Measurements from ENCODE around the gene RCAN1. TPM values are rescaled to one million over a fixed set of nuclear protein-coding genes. Genes with fewer than 3 reads are reported as not detected.

The RCAN1 gene
- total RNA-seq, 1 experiment from 2014 or later: 5.4 TPM

DNA sequence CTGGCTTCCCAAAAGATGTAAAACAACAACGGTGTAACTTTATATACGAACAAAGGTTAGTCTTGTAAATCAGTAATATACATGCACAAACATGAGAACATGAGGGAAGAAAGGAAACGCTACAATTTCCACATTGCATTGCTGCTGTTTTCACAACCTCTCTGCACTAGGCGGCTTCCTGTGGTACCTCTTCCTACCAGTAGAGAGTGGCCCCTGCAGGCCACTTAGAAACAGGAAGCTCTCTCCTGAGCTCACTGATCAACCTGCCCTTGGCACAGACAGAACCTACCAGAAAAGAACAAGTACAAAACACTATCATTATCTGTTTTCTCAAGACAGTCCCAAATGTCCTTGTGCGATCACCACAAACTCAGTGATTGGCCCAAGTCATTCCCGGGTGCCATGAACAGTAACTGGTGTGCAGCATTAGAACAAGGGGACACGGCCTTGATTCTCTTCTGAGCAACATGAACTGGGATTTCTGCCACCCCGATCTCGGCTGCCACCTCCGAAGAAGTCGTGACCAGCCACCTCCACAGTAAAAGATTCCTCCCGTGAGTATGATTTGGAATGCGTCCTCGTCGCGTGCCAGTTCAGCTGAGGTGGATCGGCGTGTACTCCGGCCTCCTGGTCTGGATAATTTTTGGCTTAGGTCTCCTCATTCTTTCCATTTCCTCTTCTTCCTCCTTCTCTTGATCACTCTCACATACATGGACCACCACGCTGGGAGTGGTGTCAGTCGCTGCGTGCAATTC, 97.2 kb downstream of the RCAN1 start:
- BruUV-seq (replicated peaks): no TSS peak
- H3K36me3 ChIP-seq (ENCODE audit: insufficient read depth, low read length, poor library complexity, severe bottlenecking): no peaks in the 10 kb centered on the region

DNA sequence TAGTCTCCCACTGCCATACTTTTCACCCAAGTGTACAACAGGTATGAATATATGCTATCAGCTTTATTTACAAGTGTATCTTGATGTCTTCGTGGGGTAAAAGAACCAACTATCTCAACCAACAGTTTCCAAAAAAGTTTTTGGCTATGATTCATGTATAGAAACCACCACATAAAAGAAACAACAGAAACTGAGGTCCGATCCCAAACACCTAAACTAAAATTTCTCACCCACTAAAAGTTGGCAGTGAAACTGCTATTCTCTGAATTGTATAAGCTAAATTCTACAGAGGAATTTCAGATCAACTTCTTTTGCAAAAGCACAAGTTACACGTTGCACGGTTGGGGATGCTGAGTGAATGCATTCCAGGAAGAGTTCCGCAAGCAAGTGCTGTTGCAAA, 97.9 kb downstream of the RCAN1 start:
- H3K36me3 ChIP-seq (ENCODE audit: insufficient read depth, low read length, poor library complexity, severe bottlenecking): no peaks in the 10 kb centered on the region
- no peak for DNase-seq (ENCODE audit: low spot score)
- POLR2A ChIA-PET (ENCODE audit: low non-redundant PET): interaction anchor here (0.6 kb wide), 1 partner anchor 9 kb away, joined by 4 read pairs; no protein-coding TSS in a partner anchor
- TF ChIP-seq, protein P1, sequence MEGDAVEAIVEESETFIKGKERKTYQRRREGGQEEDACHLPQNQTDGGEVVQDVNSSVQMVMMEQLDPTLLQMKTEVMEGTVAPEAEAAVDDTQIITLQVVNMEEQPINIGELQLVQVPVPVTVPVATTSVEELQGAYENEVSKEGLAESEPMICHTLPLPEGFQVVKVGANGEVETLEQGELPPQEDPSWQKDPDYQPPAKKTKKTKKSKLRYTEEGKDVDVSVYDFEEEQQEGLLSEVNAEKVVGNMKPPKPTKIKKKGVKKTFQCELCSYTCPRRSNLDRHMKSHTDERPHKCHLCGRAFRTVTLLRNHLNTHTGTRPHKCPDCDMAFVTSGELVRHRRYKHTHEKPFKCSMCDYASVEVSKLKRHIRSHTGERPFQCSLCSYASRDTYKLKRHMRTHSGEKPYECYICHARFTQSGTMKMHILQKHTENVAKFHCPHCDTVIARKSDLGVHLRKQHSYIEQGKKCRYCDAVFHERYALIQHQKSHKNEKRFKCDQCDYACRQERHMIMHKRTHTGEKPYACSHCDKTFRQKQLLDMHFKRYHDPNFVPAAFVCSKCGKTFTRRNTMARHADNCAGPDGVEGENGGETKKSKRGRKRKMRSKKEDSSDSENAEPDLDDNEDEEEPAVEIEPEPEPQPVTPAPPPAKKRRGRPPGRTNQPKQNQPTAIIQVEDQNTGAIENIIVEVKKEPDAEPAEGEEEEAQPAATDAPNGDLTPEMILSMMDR (conservative IDR thresholded peaks at IDR 0.05; ENCODE audit: low read depth, low read length): no peak
- TF ChIP-seq EZH2 (IDR thresholded peaks at IDR 0.05; ENCODE audit: borderline replicate concordance, low read depth, low read length, poor library complexity, severe bottlenecking): no peak
- no peaks in the 10 kb centered on the region for H3K9me3 ChIP-seq (ENCODE audit: low read depth, low read length, poor library complexity, severe bottlenecking)
- no peaks in the 10 kb centered on the region for H3K27me3 ChIP-seq (replicated peaks; ENCODE audit: insufficient read depth, low read depth, low read length, poor library complexity)
- no peak overlapping the region for H3K27ac ChIP-seq (ENCODE audit: low read depth, low read length, poor library complexity, severe bottlenecking)
- BruUV-seq (replicated peaks): no TSS peak
- intact Hi-C loops (cut with micrococcal nuclease; ENCODE audit: unreplicated experiment): no loop called here
- no peaks in the 10 kb centered on the region for H3K4me1 ChIP-seq (ENCODE audit: insufficient read depth, low read length, poor library complexity, severe bottlenecking)
- CTCF ChIA-PET: interaction anchor here (0.7 kb wide), 1 partner anchor 621 kb away, joined by 3 read pairs; no protein-coding TSS in a partner anchor
- no peak overlapping the region for H3K4me3 ChIP-seq (ENCODE audit: low read depth, low read length, poor library complexity, severe bottlenecking)

More for the DNA sequence above, 97.2 kb downstream of the RCAN1 start:
- Histone ChIP-seq H3K4me1 (ENCODE audit: insufficient read depth, low read length, poor library complexity, severe bottlenecking) (no peaks in the 10 kb centered on the region), H3K4me3 (ENCODE audit: low read depth, low read length, poor library complexity, severe bottlenecking) (no peak overlapping the region), H3K27ac (ENCODE audit: low read depth, low read length, poor library complexity, severe bottlenecking) (no peak overlapping the region), H3K27me3 (replicated peaks; ENCODE audit: insufficient read depth, low read depth, low read length, poor library complexity) (no peaks in the 10 kb centered on the region), H3K9me3 (ENCODE audit: low read depth, low read length, poor library complexity, severe bottlenecking) (no peaks in the 10 kb centered on the region)
- TF ChIP-seq, protein P1 (conservative IDR thresholded peaks at IDR 0.05; ENCODE audit: low read depth, low read length): peak; percentile 24; the same call in 1 of the 2 replicates
- no peak for TF ChIP-seq EZH2 (IDR thresholded peaks at IDR 0.05; ENCODE audit: borderline replicate concordance, low read depth, low read length, poor library complexity, severe bottlenecking)
- DNase-seq (ENCODE audit: low spot score): no peak
- CTCF ChIA-PET: interaction anchor here (0.7 kb wide), 1 partner anchor 622 kb away, joined by 3 read pairs; no protein-coding TSS in a partner anchor
- POLR2A ChIA-PET (ENCODE audit: low non-redundant PET): interaction anchor here (0.6 kb wide), 1 partner anchor 10 kb away, joined by 4 read pairs; no protein-coding TSS in a partner anchor
- intact Hi-C loops (cut with micrococcal nuclease; ENCODE audit: unreplicated experiment): no loop called here

DNA sequence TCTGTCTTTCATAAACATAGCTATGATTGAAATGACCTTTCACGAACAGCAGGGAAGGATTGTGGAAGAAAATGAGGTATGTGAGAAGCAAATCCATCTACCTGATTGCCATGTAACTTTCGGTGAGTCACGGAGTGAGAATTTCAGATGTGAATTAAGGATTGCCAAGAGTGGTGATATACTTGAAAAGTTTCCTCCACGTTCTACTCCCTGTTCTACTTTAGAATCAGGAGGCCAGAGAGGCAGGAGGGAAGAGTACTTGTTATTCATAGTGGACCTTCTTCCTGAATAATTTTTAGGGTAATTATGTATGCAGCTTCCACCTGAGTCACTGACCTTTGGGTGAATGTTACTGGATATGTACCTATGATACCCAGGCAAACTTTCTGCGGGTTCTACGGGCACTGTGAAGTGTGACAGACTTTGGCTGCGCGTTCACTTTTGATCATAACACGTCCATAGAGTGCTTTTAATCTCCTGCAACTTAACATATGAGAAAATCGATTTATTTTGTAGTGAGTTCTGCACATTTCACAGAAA, 100.3 kb downstream of the RCAN1 start:
- Histone ChIP-seq H3K4me1 (ENCODE audit: insufficient read depth, low read length, poor library complexity, severe bottlenecking) (no peaks in the 10 kb centered on the region), H3K27ac (ENCODE audit: low read depth, low read length, poor library complexity, severe bottlenecking) (no peak overlapping the region), H3K4me3 (ENCODE audit: low read depth, low read length, poor library complexity, severe bottlenecking) (no peak overlapping the region), H3K36me3 (ENCODE audit: insufficient read depth, low read length, poor library complexity, severe bottlenecking) (no peaks in the 10 kb centered on the region), H3K27me3 (replicated peaks; ENCODE audit: insufficient read depth, low read depth, low read length, poor library complexity) (no peaks in the 10 kb centered on the region), H3K9me3 (ENCODE audit: low read depth, low read length, poor library complexity, severe bottlenecking) (no peaks in the 10 kb centered on the region)
- BruUV-seq (replicated peaks): no TSS peak
- POLR2A ChIA-PET (ENCODE audit: low non-redundant PET): no interaction called here
- CTCF ChIA-PET: no interaction called here
- TF ChIP-seq, protein P1 (conservative IDR thresholded peaks at IDR 0.05; ENCODE audit: low read depth, low read length): no peak
- TF ChIP-seq EZH2 (IDR thresholded peaks at IDR 0.05; ENCODE audit: borderline replicate concordance, low read depth, low read length, poor library complexity, severe bottlenecking): no peak
- intact Hi-C loops (cut with micrococcal nuclease; ENCODE audit: unreplicated experiment): no loop called here
- no peak for DNase-seq (ENCODE audit: low spot score)
